Loucy (cell line): ENCODE results near the gene CACTIN.
"Not testable (repeated sequence)": the region's sequence is repeated elsewhere in the genome, so short reads cannot be mapped to it uniquely, and the experiment has no call there.

Experiments
- H2AFZ ChIP-seq: fragments of 200-600 bp; sonication (generic); 2 replicates; pipeline ENCODE4 v1.6.0; 2016; ENCODE audit warnings: antibody characterized with exemption, mild to moderate bottlenecking, low read length, moderate library complexity
- H3F3A ChIP-seq: fragments of 200-600 bp; 2 replicates; pipeline ENCODE4 v1.6.0; 2016; ENCODE audit warnings: antibody characterized with exemption, low read depth, mild to moderate bottlenecking
- H3K27me3 ChIP-seq: fragments of 200-600 bp; sonication (generic); 2 replicates; pipeline ENCODE4 v1.6.1; 2014; ENCODE audit warnings: low read length, mild to moderate bottlenecking; ENCODE audit not compliant: insufficient read depth, poor library complexity, severe bottlenecking
- H3K36me3 ChIP-seq: fragments of 200-600 bp; sonication (generic); 2 replicates; pipeline ENCODE4 v1.6.1; 2016; ENCODE audit warnings: low read length; ENCODE audit not compliant: insufficient read depth
- H3K4me1 ChIP-seq: fragments of 200-600 bp; sonication (generic); 2 replicates; pipeline ENCODE4 v1.5.1; 2014; ENCODE audit warnings: low read length, mild to moderate bottlenecking; ENCODE audit not compliant: insufficient read depth, poor library complexity, severe bottlenecking
- H3K4me2 ChIP-seq: fragments of 200-600 bp; sonication (generic); 2 replicates; pipeline ENCODE4 v1.6.0; 2014; ENCODE audit warnings: antibody characterized with exemption, low read length, low read depth, mild to moderate bottlenecking; ENCODE audit not compliant: poor library complexity, severe bottlenecking
- H3K4me3 ChIP-seq: fragments of 200-600 bp; sonication (generic); 2 replicates; pipeline ENCODE4 v1.5.1; 2014; ENCODE audit warnings: low read length, mild to moderate bottlenecking, mixed read lengths; ENCODE audit not compliant: poor library complexity, severe bottlenecking
- H3K79me2 ChIP-seq: fragments of 200-600 bp; sonication (generic); 2 replicates; pipeline ENCODE4 v1.6.1; 2014; ENCODE audit warnings: low read length; ENCODE audit not compliant: insufficient read depth
- H3K9ac ChIP-seq: fragments of 200-600 bp; sonication (generic); 2 replicates; pipeline ENCODE4 v1.6.0; 2014; ENCODE audit warnings: mild to moderate bottlenecking, low read depth, low read length, moderate library complexity; ENCODE audit not compliant: poor library complexity, severe bottlenecking
- H3K9me2 ChIP-seq: fragments of 200-600 bp; sonication (generic); replicated peaks from 2 replicates; pipeline ENCODE4 v1.6.1; 2016; ENCODE audit warnings: low read depth, low read length, mixed read lengths
- H3K9me3 ChIP-seq: fragments of 200-600 bp; sonication (generic); 2 replicates; pipeline ENCODE4 v1.6.1; 2014; ENCODE audit warnings: mild to moderate bottlenecking, antibody characterized with exemption, low read length, low read depth; ENCODE audit not compliant: insufficient read depth
- H4K20me1 ChIP-seq: fragments of 200-600 bp; sonication (generic); 2 replicates; pipeline ENCODE4 v1.6.0; 2014; ENCODE audit warnings: antibody characterized with exemption, low read length, mild to moderate bottlenecking; ENCODE audit not compliant: insufficient read depth, poor library complexity, severe bottlenecking
- EZH2phosphoT487 ChIP-seq: fragments of 200-600 bp; IDR thresholded peaks from 2 replicates; pipeline ENCODE4 v1.6.1; 2018; ENCODE audit warnings: antibody characterized with exemption, mild to moderate bottlenecking, moderate library complexity, borderline replicate concordance
- TF ChIP-seq, protein P1 (sequence below): fragments of 200-600 bp; sonication (generic); conservative IDR thresholded peaks from 2 replicates; pipeline ENCODE4 v1.5.1; 2014; ENCODE audit warnings: mild to moderate bottlenecking, antibody characterized with exemption, low read length

The CACTIN gene

GRCh38 chr19:3668331-3669081 lies 41.9 kb upstream of the CACTIN start:
- Histone ChIP-seq H3K79me2 (no peaks in the 10 kb centered on the region), H4K20me1 (no peaks in the 10 kb centered on the region), H3K27me3 (no peaks in the 10 kb centered on the region), H3K9me3 (no peaks in the 10 kb centered on the region), H3K9me2 (no peaks in the 10 kb centered on the region), H3K4me3 (no peak overlapping the region), H3K36me3 (no peaks in the 10 kb centered on the region; the same call in 1 of the 2 replicates), H3K4me1 (no peaks in the 10 kb centered on the region), H3F3A (no peaks in the 10 kb centered on the region), H2AFZ (no peak overlapping the region), H3K4me2 (no peak overlapping the region), H3K9ac (no peak overlapping the region)
- no peak for TF ChIP-seq EZH2phosphoT487
- TF ChIP-seq, protein P1, sequence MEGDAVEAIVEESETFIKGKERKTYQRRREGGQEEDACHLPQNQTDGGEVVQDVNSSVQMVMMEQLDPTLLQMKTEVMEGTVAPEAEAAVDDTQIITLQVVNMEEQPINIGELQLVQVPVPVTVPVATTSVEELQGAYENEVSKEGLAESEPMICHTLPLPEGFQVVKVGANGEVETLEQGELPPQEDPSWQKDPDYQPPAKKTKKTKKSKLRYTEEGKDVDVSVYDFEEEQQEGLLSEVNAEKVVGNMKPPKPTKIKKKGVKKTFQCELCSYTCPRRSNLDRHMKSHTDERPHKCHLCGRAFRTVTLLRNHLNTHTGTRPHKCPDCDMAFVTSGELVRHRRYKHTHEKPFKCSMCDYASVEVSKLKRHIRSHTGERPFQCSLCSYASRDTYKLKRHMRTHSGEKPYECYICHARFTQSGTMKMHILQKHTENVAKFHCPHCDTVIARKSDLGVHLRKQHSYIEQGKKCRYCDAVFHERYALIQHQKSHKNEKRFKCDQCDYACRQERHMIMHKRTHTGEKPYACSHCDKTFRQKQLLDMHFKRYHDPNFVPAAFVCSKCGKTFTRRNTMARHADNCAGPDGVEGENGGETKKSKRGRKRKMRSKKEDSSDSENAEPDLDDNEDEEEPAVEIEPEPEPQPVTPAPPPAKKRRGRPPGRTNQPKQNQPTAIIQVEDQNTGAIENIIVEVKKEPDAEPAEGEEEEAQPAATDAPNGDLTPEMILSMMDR: no peak

DNA sequence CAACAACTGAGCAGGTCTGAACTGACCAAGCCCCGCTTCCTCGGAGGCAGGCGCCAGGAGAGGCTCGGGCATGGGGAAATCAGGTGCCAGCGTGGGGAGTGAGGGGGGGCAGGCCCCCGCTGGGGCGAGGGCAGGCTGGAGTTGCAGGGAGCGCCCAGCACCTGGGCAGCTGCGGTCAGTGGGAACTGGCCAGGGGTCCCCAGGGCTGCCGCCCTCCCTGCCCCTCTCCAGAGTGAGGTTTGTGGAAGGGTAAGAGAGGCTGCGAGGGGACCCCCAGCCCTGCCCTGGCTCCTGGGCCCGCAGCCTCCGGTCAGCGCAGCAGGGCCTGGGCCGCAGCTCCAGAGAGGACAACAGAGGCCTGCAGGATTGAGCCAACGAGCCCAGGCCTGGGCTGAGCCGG lies 41.2 kb upstream of the CACTIN start:
- Histone ChIP-seq H3K9me2 (no peaks in the 10 kb centered on the region), H3K36me3 (no peaks in the 10 kb centered on the region; the same call in 1 of the 2 replicates), H3K9ac (no peak overlapping the region), H3K4me3 (no peak overlapping the region), H3K9me3 (no peaks in the 10 kb centered on the region), H3K4me1 (no peaks in the 10 kb centered on the region), H3K79me2 (no peaks in the 10 kb centered on the region), H4K20me1 (no peaks in the 10 kb centered on the region), H3F3A (no peaks in the 10 kb centered on the region), H2AFZ (no peak overlapping the region), H3K27me3 (no peaks in the 10 kb centered on the region), H3K4me2 (no peak overlapping the region)
- TF ChIP-seq EZH2phosphoT487: no peak
- TF ChIP-seq, protein P1: no peak

DNA sequence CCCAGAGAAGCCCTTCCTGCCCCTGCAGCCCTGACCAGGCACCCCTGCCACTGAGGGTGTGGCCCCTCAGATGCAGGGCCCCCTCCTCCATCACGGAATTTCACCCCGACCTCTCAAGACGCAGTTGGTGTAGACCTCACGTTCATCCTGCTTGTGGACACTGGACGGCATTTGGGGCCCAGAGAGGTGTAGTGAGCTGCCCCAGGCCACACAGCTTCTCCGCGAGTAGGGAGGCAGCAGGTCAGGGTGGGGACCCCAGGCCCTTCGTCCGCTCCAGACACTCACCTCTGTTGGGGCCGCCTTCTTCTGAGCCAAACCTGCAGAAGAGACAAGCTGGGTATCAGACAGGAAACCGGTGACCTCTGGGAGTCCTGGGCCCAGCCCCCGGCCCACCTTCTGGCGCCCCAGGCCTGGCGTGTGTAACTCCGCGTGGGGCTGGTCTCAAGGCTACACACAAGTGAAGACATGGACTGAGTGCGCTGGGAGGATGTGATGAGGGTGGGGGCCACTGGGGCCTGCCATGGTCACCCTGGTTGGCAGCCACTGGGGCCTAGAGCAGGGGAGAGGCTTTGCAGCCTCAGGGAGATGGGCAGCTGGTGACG lies 40.5 kb upstream of the CACTIN start:
- no peaks in the 10 kb centered on the region for H3K9me2 ChIP-seq
- no peaks in the 10 kb centered on the region for H3F3A ChIP-seq
- H3K27me3 ChIP-seq: no peaks in the 10 kb centered on the region
- no peaks in the 10 kb centered on the region for H3K79me2 ChIP-seq
- TF ChIP-seq EZH2phosphoT487: no peak
- TF ChIP-seq, protein P1: no peak
- H2AFZ ChIP-seq: no peak overlapping the region
- H3K9ac ChIP-seq: no peak overlapping the region
- H4K20me1 ChIP-seq: no peaks in the 10 kb centered on the region
- no peaks in the 10 kb centered on the region for H3K4me1 ChIP-seq
- no peaks in the 10 kb centered on the region; the same call in 1 of the 2 replicates for H3K36me3 ChIP-seq
- no peak overlapping the region for H3K4me2 ChIP-seq
- no peak overlapping the region for H3K4me3 ChIP-seq
- no peaks in the 10 kb centered on the region for H3K9me3 ChIP-seq

DNA sequence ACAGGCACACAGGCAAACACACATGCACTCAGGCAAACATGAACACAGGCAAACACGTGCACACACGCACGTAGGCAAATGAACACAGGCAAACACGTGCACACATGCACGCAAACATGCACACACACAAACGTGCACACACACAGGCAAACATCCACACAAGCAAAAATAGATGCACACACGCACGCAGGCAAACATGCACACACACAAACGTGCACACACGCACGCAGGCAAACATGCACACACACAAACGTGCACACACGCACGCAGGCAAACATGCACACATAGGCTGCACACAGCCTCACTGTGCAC lies 39.9 kb upstream of the CACTIN start:
- not testable (repeated sequence) for H3K27me3 ChIP-seq, H3K4me3 ChIP-seq, H3K36me3 ChIP-seq, H2AFZ ChIP-seq, H3F3A ChIP-seq, H3K4me1 ChIP-seq, H3K79me2 ChIP-seq, H3K9ac ChIP-seq, H3K9me3 ChIP-seq, H3K9me2 ChIP-seq, H4K20me1 ChIP-seq, H3K4me2 ChIP-seq
